GM12801 (cell line): ENCODE measurements around the gene SFMBT2.

Experiments used
- TF ChIP-seq, protein P1 (sequence below): IDR thresholded peaks from one replicate; pipeline ENCODE4 v1.5.1; 2011; ENCODE audit warnings: control low read depth; ENCODE audit not compliant: insufficient read length; ENCODE audit errors: extremely low read depth

The SFMBT2 gene

GRCh38 chr10:7265396-7266123 lies 145.3 kb downstream of the SFMBT2 start:
- TF ChIP-seq, protein P1, sequence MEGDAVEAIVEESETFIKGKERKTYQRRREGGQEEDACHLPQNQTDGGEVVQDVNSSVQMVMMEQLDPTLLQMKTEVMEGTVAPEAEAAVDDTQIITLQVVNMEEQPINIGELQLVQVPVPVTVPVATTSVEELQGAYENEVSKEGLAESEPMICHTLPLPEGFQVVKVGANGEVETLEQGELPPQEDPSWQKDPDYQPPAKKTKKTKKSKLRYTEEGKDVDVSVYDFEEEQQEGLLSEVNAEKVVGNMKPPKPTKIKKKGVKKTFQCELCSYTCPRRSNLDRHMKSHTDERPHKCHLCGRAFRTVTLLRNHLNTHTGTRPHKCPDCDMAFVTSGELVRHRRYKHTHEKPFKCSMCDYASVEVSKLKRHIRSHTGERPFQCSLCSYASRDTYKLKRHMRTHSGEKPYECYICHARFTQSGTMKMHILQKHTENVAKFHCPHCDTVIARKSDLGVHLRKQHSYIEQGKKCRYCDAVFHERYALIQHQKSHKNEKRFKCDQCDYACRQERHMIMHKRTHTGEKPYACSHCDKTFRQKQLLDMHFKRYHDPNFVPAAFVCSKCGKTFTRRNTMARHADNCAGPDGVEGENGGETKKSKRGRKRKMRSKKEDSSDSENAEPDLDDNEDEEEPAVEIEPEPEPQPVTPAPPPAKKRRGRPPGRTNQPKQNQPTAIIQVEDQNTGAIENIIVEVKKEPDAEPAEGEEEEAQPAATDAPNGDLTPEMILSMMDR = no peak

DNA sequence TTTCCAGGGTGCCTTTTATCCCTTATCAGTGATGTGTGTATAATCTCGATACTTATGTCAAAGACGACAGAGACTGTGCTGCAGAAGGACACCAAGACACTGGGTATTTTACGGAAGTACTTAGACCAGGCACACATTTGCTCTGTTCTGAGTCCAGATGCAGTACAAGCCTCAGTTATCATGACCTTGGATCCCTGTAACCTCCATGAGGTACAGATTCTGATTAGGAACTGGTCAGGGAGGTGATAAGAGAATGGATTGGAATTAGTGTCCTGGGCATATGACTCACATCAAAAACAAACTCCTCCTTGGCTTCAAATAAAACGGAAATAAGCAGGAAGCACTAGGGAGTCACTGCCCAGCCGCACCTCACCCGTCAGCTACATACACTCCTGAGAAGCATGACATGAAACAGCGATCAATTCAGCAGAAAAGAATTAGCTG lies 146.5 kb downstream of the SFMBT2 start:
- TF ChIP-seq, protein P1 = no peak

DNA sequence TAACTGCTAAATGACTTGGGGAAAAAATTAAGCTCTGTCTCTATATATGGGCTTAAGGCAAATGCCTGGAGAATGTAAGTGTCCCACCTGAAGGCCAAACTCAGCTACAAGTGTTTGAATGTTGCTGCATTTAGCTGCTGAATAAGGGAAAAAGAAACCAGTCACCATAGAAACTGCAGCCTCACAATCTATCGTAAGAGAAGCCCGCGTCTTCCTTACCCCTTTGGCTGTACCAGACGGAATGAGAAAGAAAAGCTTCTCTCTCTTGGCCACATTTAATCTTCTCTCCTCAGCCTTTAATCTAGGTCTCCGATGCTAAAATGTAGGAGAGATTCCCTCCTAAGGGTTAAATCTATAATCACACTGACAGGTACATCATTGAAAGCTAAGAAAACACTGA lies 147.2 kb downstream of the SFMBT2 start:
- TF ChIP-seq, protein P1 = no peak

DNA sequence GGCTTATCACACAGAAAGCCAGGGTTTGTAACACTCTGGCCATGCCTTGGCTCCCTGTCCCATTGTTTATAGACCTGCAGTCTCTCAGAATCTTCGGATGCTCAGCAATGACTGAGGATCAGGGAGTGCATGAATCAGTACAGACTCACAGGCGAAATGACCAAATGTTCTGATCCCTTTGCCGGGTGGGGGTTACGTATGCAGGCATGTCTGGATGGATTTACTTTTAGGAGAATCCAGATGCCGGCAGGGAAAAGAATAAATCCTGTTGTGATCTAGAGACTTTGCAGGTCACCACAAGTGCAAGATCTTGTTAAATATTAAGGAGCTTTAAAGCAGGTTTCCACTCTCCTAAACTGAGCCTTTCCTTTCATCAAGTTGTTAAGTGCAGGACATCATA lies 149.5 kb downstream of the SFMBT2 start:
- TF ChIP-seq, protein P1 = no peak

GRCh38 chr10:7260912-7261311 lies 149.9 kb downstream of the SFMBT2 start:
- TF ChIP-seq, protein P1 = no peak

DNA sequence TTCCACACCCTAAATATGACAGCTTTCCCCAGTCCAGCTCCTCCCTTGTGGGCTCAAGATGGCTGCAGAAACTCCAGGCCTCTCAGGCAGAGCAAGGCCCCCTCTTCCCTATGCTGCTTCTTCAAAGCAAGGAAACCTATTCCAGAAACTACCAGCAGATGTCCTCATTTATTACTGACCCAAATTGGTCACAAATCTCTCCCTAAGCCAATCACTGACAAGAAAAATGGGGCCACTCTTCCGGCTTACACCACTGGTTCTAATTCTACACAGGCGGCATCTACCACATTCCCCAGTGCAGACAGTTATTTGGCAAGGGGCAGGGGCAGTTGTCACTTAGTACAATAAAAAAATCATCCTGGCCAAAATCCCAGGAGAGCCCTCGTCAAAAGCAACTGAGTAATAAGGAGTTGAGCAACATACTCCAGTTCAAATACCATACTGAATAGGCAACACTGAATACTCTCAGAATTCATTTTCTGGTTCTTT lies 150.4 kb downstream of the SFMBT2 start:
- TF ChIP-seq, protein P1 = no peak

DNA sequence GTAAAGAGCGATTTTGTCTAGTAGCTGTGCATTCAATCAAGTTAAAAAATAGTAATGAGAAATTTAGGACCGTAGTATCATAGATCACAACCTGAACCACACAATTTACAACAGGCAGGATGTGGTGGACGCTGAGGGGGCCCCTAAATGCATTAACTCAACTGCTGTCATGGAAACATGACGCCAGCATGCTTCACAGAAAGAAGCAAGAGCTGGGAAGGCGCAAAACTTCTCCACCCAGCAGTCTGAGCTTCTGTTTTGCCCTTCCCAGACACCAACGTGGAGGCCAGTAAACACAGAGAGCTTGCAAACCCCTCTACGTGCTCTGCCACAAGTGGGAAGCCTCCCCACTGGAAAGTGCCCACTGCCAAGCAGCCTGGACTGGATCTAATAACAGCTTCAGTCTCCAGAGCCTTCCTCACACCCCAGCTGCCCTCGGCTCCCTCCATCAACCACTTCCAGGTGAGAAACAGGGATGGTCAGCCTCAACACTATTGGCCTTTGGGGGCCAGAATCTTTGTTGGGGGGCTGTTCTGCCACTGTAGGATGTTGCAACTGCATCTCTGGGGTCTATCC lies 151.8 kb downstream of the SFMBT2 start:
- TF ChIP-seq, protein P1 = no peak
